Measurements from ENCODE around the gene TSPAN9.

TSPAN9 gene

GRCh38 chr12:3323002-3323685, 246.0 kb downstream of the TSPAN9 start:
- no peak for DNase-seq

- DNase-seq = no peak
Measured at GRCh38 chr12:3325736-3326135, 248.6 kb downstream of the TSPAN9 start.

GRCh38 chr12:3326156-3326849, 249.1 kb downstream of the TSPAN9 start:
- DNase-seq = no peak

- DNase-seq = no peak
Measured at GRCh38 chr12:3326850-3327780, 249.9 kb downstream of the TSPAN9 start.

GRCh38 chr12:3328081-3328480, 250.9 kb downstream of the TSPAN9 start:
- DNase-seq = no peak

GRCh38 chr12:3328571-3328970, 251.4 kb downstream of the TSPAN9 start:
- no peak for DNase-seq

GRCh38 chr12:3329361-3329760, 252.2 kb downstream of the TSPAN9 start:
- no peak for DNase-seq

GRCh38 chr12:3330976-3331510, 253.9 kb downstream of the TSPAN9 start:
- DNase-seq = no peak

GRCh38 chr12:3332188-3332587, 255.0 kb downstream of the TSPAN9 start:
- DNase-seq = no peak

GRCh38 chr12:3333583-3333982, 256.4 kb downstream of the TSPAN9 start:
- DNase-seq = no peak

- DNase-seq = no peak
Measured at GRCh38 chr12:3333991-3334391, 256.8 kb downstream of the TSPAN9 start.

- DNase-seq = no peak
Measured at GRCh38 chr12:3335078-3335487, 257.9 kb downstream of the TSPAN9 start.

Measured in NCI-H2227 treated with DMSO at 0.1 percent for 48 hours (cell line).